GM12878 (cell line): ENCODE results near the gene CCDC141. TPM values are rescaled to one million over a fixed set of nuclear protein-coding genes. Genes with fewer than 3 reads are reported as not detected.

Experiments
- BCL3 ChIP-seq: IDR thresholded peaks from 2 replicates; pipeline ENCODE4 v1.6.1; 2011; ENCODE audit warnings: borderline replicate concordance, low read depth, mild to moderate bottlenecking, moderate library complexity, low read length; ENCODE audit not compliant: insufficient read depth, poor library complexity, severe bottlenecking
- CHD1 ChIP-seq: IDR thresholded peaks from 2 replicates; pipeline ENCODE4 v1.6.1; 2012; ENCODE audit warnings: low read depth, low read length, improper control_type of control experiment
- ELK1 ChIP-seq: IDR thresholded peaks from 2 replicates; pipeline ENCODE4 v1.6.1; 2012; ENCODE audit warnings: low read depth, low read length, improper control_type of control experiment
- FOXM1 ChIP-seq: IDR thresholded peaks from 2 replicates; pipeline ENCODE4 v1.6.1; 2012; ENCODE audit warnings: low read depth, mild to moderate bottlenecking, inconsistent platforms, low read length, moderate library complexity
- GATAD2B ChIP-seq: fragments of 450-650 bp; conservative IDR thresholded peaks from 2 replicates; pipeline ENCODE4 v1.6.1; 2017; ENCODE audit warnings: low read depth, mild to moderate bottlenecking, moderate library complexity
- HDGF ChIP-seq: fragments of 450-650 bp; IDR thresholded peaks from 2 replicates; pipeline ENCODE4 v1.6.1; 2016; ENCODE audit warnings: antibody characterized with exemption
- MEF2B ChIP-seq: fragments of 450-650 bp; IDR thresholded peaks from 2 replicates; pipeline ENCODE4 v1.6.1; 2018; ENCODE audit warnings: mild to moderate bottlenecking, moderate library complexity; ENCODE audit not compliant: partially characterized antibody, poor library complexity, severe bottlenecking
- RB1 ChIP-seq: fragments of 450-650 bp; formaldehyde crosslinking; IDR thresholded peaks from 2 replicates; pipeline ENCODE4 v1.6.1; 2017; ENCODE audit warnings: mild to moderate bottlenecking, borderline replicate concordance
- RUNX3 ChIP-seq: IDR thresholded peaks from 2 replicates; pipeline ENCODE4 v1.6.1; 2012; ENCODE audit warnings: low read length, inconsistent platforms
- SPI1 ChIP-seq: IDR thresholded peaks from 2 replicates; pipeline ENCODE4 v1.6.1; 2011; ENCODE audit warnings: low read depth, mild to moderate bottlenecking, low read length, moderate library complexity, borderline replicate concordance; ENCODE audit not compliant: insufficient read depth
- WRNIP1 ChIP-seq: IDR thresholded peaks from 2 replicates; pipeline ENCODE4 v1.6.1; 2011; ENCODE audit warnings: low read depth, low read length, improper control_type of control experiment, borderline replicate concordance
- ZBTB4 ChIP-seq: fragments of 450-650 bp; formaldehyde crosslinking; IDR thresholded peaks from 2 replicates; pipeline ENCODE4 v1.4.0; 2022; ENCODE audit warnings: mild to moderate bottlenecking, moderate library complexity
- ZNF207 ChIP-seq: fragments of 450-650 bp; IDR thresholded peaks from 2 replicates; pipeline ENCODE4 v1.6.1; 2014; ENCODE audit warnings: antibody characterized with exemption, mild to moderate bottlenecking, borderline replicate concordance
- ZNF217 ChIP-seq: fragments of 450-650 bp; IDR thresholded peaks from 2 replicates; pipeline ENCODE4 v1.6.1; 2017; ENCODE audit warnings: antibody characterized with exemption, mild to moderate bottlenecking
- ZSCAN29 ChIP-seq: fragments of 450-650 bp; IDR thresholded peaks from 2 replicates; pipeline ENCODE4 v1.6.1; 2017; ENCODE audit warnings: mild to moderate bottlenecking, moderate library complexity
- polyA plus RNA-seq, 11 experiments: library from polyadenylated mRNA; depleted of rRNA in 4 of 11; unstranded in 6 of 11; stranded (reverse) in 5 of 11; fragments of >200 nt; fragmentation: Nextera tagmentation in 4 of 11; fragmentation: Illumina TruSeq in 1 of 11; extraction: Ambion mirVana in 4 of 11; extraction: Trizol in 1 of 11; gene quantifications; 1 replicate in 1 of 11; 2 replicates in 10 of 11; pipeline versions ENCODE4 v1.2.1 to v1.2.3, GENCODE V29; 2011 to 2016; ENCODE audit warnings: inconsistent platforms in 2 of 11, missing spikeins in 2 of 11, low read depth in 1 of 11
- total RNA-seq, 4 experiments: library from RNA; depleted of rRNA in 3 of 4; stranded (reverse); fragments of >200 nt in 3 of 4; fragmentation: Illumina TruSeq in 1 of 4; extraction: Trizol in 1 of 4; gene quantifications; 2 replicates each; pipeline versions ENCODE4 v1.2.1 to v1.2.3, GENCODE V29; 2013 to 2021
- TF ChIP-seq, protein P1 (sequence below): fragments of 450-650 bp; IDR thresholded peaks from 2 replicates; pipeline ENCODE4 v1.6.1; 2018; ENCODE audit warnings: mild to moderate bottlenecking, low read depth, moderate library complexity; ENCODE audit not compliant: partially characterized antibody
- TF ChIP-seq, protein P2 (sequence below): fragments of 450-650 bp; IDR thresholded peaks from 2 replicates; pipeline ENCODE4 v1.6.1; 2016; ENCODE audit warnings: mild to moderate bottlenecking
- TF ChIP-seq, protein P3 (sequence below): fragments of 450-650 bp; IDR thresholded peaks from 2 replicates; pipeline ENCODE4 v1.6.1; 2017; ENCODE audit warnings: antibody characterized with exemption, mild to moderate bottlenecking, moderate library complexity

The CCDC141 gene
- total and polyA plus RNA-seq, 10 of the 15 experiments (the other 5 are each of a cell fraction or from before 2014, with no cell fraction given) = 0.84 to 12.5 (median 3.6) TPM

DNA sequence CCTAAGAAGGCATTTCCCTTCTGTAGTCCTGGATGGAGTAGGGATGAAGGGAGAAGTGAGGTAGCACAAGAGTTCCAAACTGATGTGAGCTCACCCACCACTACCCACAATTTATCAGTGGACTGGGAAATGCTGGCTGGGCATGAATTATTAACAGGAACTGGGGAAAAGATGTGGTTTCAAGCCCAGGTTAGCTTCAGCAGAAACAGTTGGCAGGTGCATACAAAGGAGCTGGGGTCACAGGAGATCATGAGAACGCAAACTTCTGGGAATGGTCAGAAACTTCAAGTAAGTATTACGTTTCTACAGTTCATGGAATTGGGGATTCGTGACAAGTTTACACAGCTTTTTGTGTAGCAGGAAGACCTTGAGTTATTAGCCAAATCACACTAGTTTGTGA lies 5.4 kb downstream of the CCDC141 start (continued):
- TF ChIP-seq CHD1 = no peak
- no peak for TF ChIP-seq ZSCAN29
- no peak for TF ChIP-seq RB1
- TF ChIP-seq, protein P1, sequence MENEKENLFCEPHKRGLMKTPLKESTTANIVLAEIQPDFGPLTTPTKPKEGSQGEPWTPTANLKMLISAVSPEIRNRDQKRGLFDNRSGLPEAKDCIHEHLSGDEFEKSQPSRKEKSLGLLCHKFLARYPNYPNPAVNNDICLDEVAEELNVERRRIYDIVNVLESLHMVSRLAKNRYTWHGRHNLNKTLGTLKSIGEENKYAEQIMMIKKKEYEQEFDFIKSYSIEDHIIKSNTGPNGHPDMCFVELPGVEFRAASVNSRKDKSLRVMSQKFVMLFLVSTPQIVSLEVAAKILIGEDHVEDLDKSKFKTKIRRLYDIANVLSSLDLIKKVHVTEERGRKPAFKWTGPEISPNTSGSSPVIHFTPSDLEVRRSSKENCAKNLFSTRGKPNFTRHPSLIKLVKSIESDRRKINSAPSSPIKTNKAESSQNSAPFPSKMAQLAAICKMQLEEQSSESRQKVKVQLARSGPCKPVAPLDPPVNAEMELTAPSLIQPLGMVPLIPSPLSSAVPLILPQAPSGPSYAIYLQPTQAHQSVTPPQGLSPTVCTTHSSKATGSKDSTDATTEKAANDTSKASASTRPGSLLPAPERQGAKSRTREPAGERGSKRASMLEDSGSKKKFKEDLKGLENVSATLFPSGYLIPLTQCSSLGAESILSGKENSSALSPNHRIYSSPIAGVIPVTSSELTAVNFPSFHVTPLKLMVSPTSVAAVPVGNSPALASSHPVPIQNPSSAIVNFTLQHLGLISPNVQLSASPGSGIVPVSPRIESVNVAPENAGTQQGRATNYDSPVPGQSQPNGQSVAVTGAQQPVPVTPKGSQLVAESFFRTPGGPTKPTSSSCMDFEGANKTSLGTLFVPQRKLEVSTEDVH = no peak
- TF ChIP-seq HDGF = no peak
- no peak for TF ChIP-seq MEF2B
- TF ChIP-seq SPI1 = peak; percentile 86
- TF ChIP-seq, protein P2, sequence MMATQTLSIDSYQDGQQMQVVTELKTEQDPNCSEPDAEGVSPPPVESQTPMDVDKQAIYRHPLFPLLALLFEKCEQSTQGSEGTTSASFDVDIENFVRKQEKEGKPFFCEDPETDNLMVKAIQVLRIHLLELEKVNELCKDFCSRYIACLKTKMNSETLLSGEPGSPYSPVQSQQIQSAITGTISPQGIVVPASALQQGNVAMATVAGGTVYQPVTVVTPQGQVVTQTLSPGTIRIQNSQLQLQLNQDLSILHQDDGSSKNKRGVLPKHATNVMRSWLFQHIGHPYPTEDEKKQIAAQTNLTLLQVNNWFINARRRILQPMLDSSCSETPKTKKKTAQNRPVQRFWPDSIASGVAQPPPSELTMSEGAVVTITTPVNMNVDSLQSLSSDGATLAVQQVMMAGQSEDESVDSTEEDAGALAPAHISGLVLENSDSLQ = no peak
- TF ChIP-seq ZBTB4 (CRISPR knock-in tag) = no peak
- TF ChIP-seq GATAD2B = no peak
- TF ChIP-seq, protein P3, sequence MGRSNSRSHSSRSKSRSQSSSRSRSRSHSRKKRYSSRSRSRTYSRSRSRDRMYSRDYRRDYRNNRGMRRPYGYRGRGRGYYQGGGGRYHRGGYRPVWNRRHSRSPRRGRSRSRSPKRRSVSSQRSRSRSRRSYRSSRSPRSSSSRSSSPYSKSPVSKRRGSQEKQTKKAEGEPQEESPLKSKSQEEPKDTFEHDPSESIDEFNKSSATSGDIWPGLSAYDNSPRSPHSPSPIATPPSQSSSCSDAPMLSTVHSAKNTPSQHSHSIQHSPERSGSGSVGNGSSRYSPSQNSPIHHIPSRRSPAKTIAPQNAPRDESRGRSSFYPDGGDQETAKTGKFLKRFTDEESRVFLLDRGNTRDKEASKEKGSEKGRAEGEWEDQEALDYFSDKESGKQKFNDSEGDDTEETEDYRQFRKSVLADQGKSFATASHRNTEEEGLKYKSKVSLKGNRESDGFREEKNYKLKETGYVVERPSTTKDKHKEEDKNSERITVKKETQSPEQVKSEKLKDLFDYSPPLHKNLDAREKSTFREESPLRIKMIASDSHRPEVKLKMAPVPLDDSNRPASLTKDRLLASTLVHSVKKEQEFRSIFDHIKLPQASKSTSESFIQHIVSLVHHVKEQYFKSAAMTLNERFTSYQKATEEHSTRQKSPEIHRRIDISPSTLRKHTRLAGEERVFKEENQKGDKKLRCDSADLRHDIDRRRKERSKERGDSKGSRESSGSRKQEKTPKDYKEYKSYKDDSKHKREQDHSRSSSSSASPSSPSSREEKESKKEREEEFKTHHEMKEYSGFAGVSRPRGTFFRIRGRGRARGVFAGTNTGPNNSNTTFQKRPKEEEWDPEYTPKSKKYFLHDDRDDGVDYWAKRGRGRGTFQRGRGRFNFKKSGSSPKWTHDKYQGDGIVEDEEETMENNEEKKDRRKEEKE = no peak
- TF ChIP-seq WRNIP1 = no peak
- TF ChIP-seq RUNX3 = peak; percentile 76
- TF ChIP-seq ELK1 = no peak
- no peak for TF ChIP-seq FOXM1
- TF ChIP-seq BCL3 = no peak
- TF ChIP-seq ZNF207 = no peak
- no peak for TF ChIP-seq ZNF217
